Ovary (tissue), 3 donors: ENCODE data around the gene ERBIN.

Source experiments
- CTCF ChIP-seq, 3 donors: fragments of 450-650 bp in 2 of 3; fragments of 200-600 bp in 1 of 3; IDR thresholded peaks; one replicate each; pipeline versions ENCODE4 v1.5.1 to v1.8.0; 2016 to 2022; ENCODE audit warnings: antibody characterized with exemption in 3 of 3, mild to moderate bottlenecking in 1 of 3
- POLR2A ChIP-seq: fragments of 450-650 bp; IDR thresholded peaks from one replicate; pipeline ENCODE4 v1.6.1; 2017; ENCODE audit warnings: antibody characterized with exemption, mild to moderate bottlenecking, moderate library complexity
- donor health status: DM: no; HTN: no; CAD: no.

- TF ChIP-seq POLR2A (no peak), CTCF (IDR thresholded peaks at IDR 0.05) (no peak)
Measured at GRCh38 chr5:65982635-65983034, 56.3 kb downstream of the ERBIN start.
